ENCODE data around the gene NDUFA8.

Gene NDUFA8

GRCh38 chr9:122129969-122130368, 29.6 kb downstream of the NDUFA8 start:
- no peak for TF ChIP-seq CTCF (IDR thresholded peaks at IDR 0.05; ENCODE audit: extremely low read depth, missing control alignments)
- no peak for DNase-seq (ENCODE audit: low spot score)

GRCh38 chr9:122128969-122129343, 30.6 kb downstream of the NDUFA8 start:
- TF ChIP-seq CTCF (IDR thresholded peaks at IDR 0.05; ENCODE audit: extremely low read depth, missing control alignments): no peak
- DNase-seq (ENCODE audit: low spot score): no peak

- TF ChIP-seq CTCF (IDR thresholded peaks at IDR 0.05; ENCODE audit: extremely low read depth, missing control alignments): no peak
- DNase-seq (ENCODE audit: low spot score): no peak
Measured at GRCh38 chr9:122128007-122128968, 31.3 kb downstream of the NDUFA8 start.

GRCh38 chr9:122127396-122127798, 32.2 kb downstream of the NDUFA8 start:
- no peak for DNase-seq (ENCODE audit: low spot score)
- no peak for TF ChIP-seq CTCF (IDR thresholded peaks at IDR 0.05; ENCODE audit: extremely low read depth, missing control alignments)

- no peak for DNase-seq (ENCODE audit: low spot score)
- no peak for TF ChIP-seq CTCF (IDR thresholded peaks at IDR 0.05; ENCODE audit: extremely low read depth, missing control alignments)
Measured at GRCh38 chr9:122126331-122127261, 33.0 kb downstream of the NDUFA8 start.

GRCh38 chr9:122125509-122126330, 33.9 kb downstream of the NDUFA8 start:
- TF ChIP-seq CTCF (IDR thresholded peaks at IDR 0.05; ENCODE audit: extremely low read depth, missing control alignments): no peak
- no peak for DNase-seq (ENCODE audit: low spot score)

Measured in GM20000 (cell line).